ENCODE data around the gene MAEL.
"Not testable (repeated sequence)": the region's sequence is repeated elsewhere in the genome, so short reads cannot be mapped to it uniquely, and the experiment has no call there.

MAEL gene

GRCh38 chr1:166980383-166980782 is 8.7 kb upstream of the MAEL start:
- no peak for DNase-seq

- no peak for DNase-seq
These were observed 8.3 kb upstream of the MAEL start for GRCh38 chr1:166980818-166981217.

- no peak for DNase-seq
These were observed 7.5 kb upstream of the MAEL start for GRCh38 chr1:166981589-166981988.

- no peak for DNase-seq
These were observed 10.0 kb downstream of the MAEL start for GRCh38 chr1:166999075-166999474.

- DNase-seq = no peak
These were observed 10.5 kb downstream of the MAEL start for GRCh38 chr1:166999500-167000055.

GRCh38 chr1:167000546-167000945 is 11.5 kb downstream of the MAEL start:
- no peak for DNase-seq

GRCh38 chr1:167002354-167002753 is 13.3 kb downstream of the MAEL start:
- no peak for DNase-seq

- DNase-seq = no peak
These were observed 14.6 kb downstream of the MAEL start for GRCh38 chr1:167003711-167004110.

- no peak for DNase-seq
These were observed 22.6 kb downstream of the MAEL start for GRCh38 chr1:167011560-167012191.

- no peak for DNase-seq
These were observed 23.5 kb downstream of the MAEL start for GRCh38 chr1:167012570-167012969.

- DNase-seq = no peak
These were observed 24.2 kb downstream of the MAEL start for GRCh38 chr1:167013108-167013929.

- no peak for DNase-seq
These were observed 27.1 kb downstream of the MAEL start for GRCh38 chr1:167016100-167016750.

- no peak for DNase-seq
These were observed 33.3 kb downstream of the MAEL start for GRCh38 chr1:167022384-167022783.

- not testable (repeated sequence) for DNase-seq
These were observed 40.5 kb downstream of the MAEL start for GRCh38 chr1:167029553-167029952.

GRCh38 chr1:167033646-167034045 is 44.6 kb downstream of the MAEL start:
- no peak for DNase-seq

- DNase-seq = peak; percentile 57
These were observed 54.8 kb downstream of the MAEL start for GRCh38 chr1:167043752-167044488.

GRCh38 chr1:167051907-167052306 is 62.8 kb downstream of the MAEL start:
- DNase-seq = no peak

- no peak for DNase-seq
These were observed 63.3 kb downstream of the MAEL start for GRCh38 chr1:167052389-167052788.

GRCh38 chr1:167054531-167054930 is 65.5 kb downstream of the MAEL start:
- no peak for DNase-seq

GRCh38 chr1:167054946-167055630 is 66.0 kb downstream of the MAEL start:
- no peak for DNase-seq

- DNase-seq = peak; percentile 36
These were observed 67.6 kb downstream of the MAEL start for GRCh38 chr1:167056529-167057231.

- DNase-seq = peak; percentile 63
These were observed 68.2 kb downstream of the MAEL start for GRCh38 chr1:167057241-167057688.
